DMS53 (cell line): Measurements from ENCODE around the gene CEP83.
"Not testable (repeated sequence)": the region's sequence is repeated elsewhere in the genome, so short reads cannot be mapped to it uniquely, and the experiment has no call there.

ENCODE experiments used
- DNase-seq: peaks from one replicate; lab custom pipeline; 2025; lab: John Stamatoyannopoulos, UW

CEP83 gene

DNA sequence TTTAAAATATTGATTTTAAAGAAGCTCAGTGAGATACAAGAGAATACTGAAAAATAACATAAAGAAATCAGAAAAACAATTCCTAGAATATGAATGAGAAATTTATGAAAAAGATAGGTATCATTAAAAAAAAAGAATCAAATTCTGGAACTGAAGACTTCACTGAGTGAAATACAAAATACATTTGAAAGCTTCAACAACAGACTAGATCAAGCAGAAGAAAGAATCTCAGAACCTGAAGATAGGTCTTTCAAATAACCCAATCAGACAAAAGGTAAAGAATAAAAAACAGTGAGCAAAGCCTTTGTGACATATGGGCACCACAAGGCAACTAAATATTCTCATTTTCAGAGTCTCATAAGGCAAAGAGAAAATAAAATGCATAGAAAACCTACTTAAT, 29.4 kb downstream of the CEP83 start:
- no peak for DNase-seq

DNA sequence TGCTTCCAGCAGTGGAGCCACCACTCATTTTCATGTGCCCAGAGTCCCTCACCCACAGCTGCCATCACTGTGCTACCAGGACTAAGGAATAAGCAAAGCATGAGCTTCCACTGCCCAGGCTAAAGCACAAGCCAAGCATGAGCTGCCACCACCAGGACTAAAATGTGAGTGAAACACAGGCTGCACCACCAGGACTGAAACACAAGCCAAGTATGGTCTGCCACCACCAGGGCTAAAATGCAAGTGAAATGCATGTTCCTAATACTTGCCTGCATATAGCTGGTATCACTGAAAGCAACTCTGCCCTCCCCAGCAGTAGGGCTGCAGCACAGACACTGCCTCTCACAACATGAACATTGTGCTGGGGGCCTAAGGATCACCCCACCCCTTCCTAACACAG, 30.0 kb downstream of the CEP83 start:
- DNase-seq = no peak

DNA sequence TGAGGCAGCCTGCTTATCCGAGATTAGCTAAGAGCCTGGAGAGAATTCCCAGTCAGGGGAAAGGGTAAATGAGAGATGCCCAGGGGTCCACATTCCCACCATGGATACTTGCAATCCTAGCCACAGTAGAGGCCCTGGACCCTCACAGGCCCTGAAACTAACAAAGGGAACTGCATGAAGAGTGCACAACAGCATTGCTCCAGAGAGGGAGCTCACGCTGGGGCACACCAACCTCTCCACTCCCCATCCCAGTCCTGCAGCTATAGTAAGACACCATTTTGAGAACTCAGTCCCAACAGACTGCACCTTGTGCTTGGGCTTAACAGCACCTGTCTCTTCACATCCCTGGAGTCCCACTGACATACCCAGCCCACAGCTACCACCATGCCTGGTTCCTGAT, 30.5 kb downstream of the CEP83 start:
- no peak for DNase-seq

DNA sequence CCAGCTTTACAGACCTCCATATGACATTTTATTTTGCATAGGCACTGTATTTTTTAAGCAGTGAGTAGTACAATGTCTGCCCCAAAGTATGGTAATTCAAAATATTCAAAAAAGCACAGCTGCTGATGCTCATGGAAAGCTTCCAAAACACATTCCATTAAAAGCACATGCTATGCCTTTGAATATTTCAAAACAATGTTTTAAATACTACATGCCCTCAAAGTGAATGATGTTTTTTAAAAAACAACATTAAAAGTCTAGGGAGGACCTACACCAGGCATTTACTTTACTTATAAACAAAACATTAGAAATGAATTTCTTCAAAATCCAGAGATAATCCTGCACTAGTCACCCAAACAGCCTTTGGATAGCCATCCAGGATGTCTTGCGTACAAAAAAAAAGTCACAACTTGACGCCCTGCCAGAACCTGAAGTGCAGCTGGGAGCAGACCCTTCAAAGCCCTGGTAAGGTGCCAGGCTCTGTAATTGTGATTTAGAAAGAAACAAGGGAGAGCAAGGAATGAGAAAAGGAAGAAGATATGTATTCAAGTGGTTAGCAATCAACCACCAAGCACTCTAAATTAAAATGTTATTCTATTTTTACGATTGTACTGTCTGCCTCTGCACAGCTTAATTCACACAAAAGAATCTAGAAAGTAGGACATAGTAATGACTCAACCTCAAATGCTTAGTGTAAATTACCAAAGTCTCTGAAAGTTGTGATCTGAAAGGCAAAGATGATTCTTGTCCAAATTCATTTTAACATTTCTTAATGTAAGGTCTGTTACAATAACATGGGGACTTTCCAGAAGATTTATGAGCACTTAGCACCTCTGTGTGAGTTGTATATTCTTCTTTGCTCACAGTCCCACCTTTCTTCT, 31.9 kb downstream of the CEP83 start:
- DNase-seq = peak; percentile 23

DNA sequence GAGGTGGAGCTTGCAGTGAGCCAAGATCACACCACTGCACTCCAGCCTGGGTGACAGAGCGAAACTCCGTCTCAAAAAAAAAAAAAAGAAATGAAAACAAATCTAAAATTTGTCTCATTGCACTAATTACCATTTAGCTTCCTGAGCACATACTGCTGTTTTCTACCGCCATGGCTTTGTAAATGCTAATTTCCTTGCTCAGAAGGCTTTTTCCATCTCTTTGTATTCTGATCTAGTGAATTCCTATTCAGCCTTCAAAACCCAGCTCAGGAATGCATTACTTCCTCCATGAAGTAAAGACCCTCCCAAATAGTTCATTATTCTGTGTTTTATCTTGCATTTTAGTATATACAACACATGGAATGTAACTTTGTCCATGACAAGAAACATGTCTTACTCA, 33.6 kb downstream of the CEP83 start:
- DNase-seq = no peak

DNA sequence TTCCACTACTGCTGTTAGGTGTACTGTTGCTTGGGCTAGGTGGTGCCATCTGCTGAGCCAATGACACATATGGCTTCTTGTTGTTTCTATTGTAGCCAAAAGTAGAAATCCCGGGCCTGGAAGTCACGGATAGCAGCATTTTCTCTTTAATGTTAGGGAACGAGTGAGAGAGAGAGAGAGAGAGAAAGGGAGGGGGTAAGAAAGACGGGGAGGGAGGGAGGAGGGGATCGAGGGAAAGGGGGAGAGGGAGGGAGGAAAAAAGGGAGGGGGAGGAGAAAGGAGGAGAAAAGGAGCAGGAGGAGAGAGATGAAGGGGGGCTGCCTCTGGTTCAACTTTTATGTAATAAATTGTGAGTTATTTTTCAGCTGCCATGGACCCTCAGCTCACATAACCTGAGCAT, 34.8 kb downstream of the CEP83 start:
- peak; percentile 17 for DNase-seq

DNA sequence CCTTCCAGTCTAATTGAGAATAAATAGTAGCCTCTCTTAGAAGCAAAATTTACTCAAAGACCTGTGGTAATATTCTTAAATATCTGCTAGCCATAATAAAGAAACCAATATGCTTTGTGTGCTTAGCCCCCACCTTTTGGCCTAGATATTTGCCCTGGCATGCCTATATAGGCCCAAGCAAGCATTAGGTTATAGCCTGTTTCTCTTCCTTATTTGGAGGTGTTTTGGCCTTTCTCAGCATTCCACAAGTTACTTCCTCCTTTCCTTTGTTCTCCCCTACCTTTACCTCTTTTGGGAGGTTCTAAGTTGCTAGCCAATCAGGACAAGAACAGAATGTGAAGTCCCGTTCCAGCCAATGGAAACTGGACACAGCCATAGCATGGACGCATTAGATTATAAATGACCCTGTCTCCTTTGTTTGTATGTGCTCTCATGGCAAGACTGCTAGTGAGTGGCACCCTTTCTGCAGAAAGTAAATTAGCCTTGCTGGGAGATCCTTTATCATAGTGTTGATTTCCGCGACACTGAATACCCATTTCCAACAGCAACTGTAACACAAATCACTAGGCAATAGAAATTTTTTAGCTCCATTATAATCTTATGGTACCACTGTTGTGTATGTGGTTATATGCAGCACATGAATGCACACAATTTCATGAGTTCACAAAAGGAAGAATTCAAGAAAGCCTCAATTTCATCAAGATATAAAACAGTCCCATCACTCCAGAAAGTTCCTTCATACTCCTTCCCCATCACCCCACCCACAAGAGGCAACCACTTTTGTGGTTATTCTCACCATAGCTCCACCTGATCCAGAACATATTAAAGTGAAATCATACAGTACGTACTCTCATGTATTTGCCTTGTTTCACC, 37.6 kb downstream of the CEP83 start:
- peak; percentile 37 for DNase-seq

DNA sequence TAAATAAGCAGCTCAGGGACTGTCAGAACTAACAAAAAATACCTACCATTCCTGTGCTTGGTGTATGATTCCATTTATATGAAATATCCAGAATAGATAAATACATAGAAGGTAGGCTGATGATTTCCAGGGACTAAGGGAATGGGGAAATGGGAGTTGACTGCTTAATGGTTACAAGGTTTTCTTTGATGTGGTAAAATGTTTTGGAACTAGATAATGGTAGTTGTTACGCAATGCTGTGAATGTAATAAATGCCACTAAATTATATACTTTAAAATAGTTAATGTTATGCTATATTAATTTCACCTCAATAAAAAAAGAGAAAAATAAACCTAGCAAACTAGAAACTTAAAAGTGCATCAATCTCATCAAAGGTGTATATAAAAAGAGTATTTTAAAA, 41.1 kb downstream of the CEP83 start:
- DNase-seq = no peak

DNA sequence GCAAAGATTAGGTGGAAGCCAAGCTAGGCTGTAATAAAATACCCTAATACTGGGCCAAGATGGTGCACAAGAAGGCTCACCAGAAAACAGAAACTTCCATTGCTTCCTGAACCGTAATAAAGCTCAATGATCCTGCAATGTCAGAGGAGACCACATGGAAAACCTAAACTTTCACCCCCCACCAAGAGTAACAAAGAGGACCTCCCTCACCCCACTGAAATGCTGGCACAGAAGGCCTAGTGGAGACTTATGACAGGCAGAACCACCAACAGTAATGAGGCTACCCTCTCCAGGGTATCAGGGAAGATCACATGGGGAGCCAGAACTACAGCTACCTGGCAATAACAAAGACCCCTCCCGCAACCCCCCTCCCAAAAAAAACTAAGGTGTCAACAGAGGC, 43.1 kb downstream of the CEP83 start:
- DNase-seq = no peak

DNA sequence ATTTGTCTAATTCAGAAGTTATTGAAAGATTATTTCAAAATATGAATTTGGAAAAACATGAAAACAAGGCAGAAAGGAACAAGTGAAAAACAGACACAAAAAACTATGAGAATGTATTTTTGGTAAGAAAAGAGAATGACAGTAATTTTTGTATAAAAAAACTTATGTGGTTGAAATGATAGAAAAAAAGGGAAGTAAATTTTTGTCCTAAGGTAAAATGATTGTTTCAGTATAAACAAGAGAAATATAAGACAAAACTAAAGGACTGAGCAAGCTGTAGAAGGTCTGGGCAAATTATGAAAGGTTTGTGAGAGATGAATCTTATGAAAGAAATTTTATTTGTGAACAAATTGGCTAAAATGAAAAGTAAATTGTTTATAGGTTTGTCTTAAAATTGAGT, 44.6 kb downstream of the CEP83 start:
- DNase-seq = no peak

DNA sequence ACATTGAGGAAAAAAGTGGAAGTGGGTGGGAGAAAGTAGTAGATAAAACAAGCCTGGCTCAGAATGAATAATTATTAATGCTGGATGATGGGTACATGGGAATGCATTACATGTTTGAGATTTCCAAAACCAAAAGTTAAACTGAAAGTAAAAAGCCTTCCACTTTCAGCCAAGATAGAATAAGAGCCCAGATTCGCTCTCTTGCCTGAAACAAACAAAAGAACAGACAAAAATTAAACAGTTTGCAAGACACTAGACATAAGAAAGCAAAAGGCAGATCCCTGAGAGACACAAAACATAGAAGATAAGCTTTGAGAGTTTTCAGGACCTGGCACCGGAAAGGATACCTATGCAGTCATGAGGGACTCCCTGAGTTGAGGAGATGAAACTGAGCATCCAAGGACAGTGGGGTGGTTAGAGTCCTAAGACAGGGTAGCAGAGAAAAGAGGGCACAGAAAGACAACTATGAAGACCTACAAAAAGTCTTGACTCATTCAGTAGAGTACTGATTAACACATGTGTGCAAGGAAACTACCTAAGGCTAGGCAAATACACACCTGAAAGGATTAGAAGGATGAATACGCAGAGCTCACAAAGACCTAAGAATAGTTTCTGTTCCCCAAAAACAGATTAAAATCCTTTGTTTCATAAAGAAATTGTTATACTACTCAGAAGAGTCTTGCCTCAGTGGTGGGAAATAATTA, 54.1 kb downstream of the CEP83 start:
- no peak for DNase-seq

DNA sequence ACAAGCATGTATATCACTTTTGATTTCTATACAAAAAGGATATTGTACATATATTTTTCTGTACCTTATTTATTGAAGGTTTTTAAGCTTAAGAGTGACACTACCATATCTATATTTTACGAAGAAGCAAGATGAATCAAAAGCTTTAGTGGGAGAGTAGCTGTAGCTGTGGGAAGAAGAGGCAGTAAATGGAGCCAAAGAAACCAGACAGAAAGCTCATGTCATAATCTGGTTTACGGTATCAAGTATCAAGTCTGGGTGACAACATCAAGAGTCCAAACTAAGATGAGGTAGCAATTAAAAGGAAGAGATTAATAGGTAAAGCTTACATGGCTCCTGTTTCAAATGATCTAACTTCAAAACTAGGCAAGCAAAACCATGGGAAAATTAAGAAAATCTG, 54.8 kb downstream of the CEP83 start:
- DNase-seq = no peak

DNA sequence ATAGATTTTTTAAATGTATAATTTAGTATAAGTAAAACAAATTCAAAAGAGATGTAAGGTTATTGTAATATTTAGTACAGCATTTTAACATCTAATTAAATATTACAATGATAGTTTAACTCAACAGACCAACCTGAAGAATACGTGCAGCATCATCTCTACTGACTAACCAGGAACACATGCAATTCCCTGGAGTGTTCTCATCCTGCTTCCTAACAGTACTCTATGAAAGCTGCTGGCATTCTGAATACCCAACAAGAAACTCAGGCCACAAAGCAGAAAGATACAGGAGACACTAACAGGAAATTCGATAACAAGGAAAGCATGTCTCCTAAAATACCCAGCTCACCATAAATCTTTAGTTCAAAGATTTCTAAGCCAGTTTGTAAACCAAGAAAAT, 58.3 kb downstream of the CEP83 start:
- DNase-seq = no peak

DNA sequence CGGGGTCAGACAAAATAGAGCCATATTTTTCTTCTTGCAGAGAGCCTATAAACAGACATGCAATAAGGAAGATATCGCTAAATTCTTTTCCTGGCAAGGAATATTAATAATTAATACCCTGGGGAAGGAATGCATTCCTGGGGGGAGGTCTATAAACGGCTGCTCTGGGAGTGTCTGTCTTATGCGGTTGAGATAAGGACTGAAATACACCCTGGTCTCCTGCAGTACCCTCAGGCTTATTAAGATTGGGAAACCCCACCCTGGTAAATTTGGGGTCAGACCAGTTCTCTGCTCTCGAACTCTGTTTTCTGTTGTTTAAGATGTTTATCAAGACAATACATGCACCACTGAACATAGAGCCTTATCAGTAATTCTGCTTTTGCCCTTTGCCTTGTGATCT, 61.0 kb downstream of the CEP83 start:
- DNase-seq = not testable (repeated sequence)

DNA sequence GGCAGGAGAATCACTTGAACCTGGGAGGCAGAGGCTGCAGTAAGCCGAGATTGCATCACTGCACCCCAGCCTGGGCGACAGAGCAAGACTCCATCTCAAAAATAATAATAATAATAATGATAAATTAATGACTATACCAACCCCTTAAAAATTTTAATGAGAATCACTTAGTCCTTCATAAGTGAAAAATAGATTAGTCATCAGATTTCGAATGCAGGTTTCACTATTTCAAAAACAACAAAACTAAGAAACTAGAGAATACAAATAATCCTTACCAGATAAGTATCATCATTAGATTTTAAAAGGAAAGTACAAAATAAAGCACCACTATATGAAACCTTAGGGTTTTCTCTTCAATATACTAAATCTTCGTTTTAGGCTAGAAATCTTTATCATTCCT, 62.3 kb downstream of the CEP83 start:
- DNase-seq = no peak

DNA sequence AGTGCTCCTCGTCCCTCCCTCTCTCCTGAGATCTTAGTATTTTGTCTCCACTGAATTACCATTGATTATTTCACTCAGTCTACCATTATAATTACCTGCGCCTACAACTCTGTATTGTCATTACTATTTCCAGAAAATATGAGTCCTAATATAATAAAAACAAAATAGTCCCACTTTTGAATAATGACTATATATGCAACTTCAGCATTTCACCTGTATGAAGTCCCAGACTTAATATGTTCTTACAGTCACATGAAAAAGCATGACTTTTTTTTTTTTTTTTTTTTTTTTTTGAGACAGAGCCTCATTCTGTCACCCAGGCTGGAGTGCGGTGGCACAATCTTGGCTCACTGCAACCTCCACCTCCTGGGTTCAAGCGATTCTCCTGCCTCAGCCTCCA, 63.7 kb downstream of the CEP83 start:
- DNase-seq = not testable (repeated sequence)

DNA sequence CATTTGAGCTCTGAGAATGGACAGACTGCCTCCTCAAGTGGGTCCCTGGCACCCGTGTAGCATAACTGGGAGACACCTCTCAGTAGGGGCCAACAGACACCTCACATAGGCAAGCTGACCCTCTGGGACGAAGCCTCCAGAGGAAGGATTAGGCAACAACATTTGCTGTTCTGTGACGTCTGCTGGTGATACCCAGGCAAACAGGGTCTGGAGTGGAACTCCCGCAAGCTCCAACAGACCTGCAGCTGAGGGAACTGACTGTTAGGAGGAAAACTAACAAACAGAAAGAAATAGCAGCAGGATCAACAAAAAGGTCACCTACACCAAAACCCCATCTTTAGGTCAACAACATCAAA, 69.6 kb downstream of the CEP83 start:
- DNase-seq = no peak

DNA sequence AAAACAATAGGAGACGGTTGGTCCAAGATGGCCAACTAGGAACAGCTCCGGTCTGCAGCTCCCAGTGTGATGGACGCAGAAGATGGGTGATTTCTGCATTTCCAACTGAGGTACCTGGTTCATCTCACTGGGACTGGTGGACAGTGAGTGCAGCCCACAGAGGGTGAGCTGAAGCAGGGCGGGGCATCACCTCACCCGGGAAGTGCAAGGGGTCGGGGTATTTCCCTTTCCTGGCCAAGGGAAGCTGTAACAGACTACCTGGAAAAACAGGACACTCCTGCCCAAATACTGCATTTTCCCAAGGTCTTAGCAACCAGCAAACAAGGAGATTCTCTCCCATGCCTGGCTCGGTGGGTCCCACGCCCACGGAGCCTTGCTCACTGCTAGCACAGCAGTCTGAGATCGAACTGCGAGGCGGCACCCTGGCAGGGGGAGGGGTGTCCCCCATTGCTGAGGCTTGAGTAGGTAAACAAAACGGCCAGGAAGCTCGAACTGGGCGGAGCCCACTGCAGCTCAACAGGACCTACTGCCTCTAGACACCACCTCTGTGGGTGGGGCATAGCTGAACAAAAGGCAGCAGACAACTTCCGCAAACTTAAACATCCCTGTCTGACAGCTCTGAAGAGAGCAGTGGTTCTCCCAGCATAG, 70.1 kb downstream of the CEP83 start:
- DNase-seq = not testable (repeated sequence)

DNA sequence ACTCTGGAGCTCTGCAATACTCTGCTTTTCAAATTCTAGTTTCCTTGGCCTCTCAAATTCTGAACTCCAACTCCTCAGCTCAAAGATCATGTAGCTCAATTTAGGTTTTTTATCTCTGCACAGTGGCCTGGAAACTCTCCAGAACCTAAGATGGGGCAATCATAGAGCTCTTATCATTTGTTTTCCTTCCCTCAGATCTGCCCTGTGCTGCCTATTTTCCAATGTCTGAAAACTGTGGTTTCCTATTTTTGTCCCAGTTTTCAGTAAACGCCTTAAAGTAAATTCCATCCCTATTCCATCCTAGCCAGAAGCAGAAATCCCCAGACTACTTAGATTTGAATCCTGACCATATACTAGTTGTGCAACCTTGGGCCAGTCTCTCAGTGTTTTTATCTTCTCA, 73.2 kb downstream of the CEP83 start:
- no peak for DNase-seq

DNA sequence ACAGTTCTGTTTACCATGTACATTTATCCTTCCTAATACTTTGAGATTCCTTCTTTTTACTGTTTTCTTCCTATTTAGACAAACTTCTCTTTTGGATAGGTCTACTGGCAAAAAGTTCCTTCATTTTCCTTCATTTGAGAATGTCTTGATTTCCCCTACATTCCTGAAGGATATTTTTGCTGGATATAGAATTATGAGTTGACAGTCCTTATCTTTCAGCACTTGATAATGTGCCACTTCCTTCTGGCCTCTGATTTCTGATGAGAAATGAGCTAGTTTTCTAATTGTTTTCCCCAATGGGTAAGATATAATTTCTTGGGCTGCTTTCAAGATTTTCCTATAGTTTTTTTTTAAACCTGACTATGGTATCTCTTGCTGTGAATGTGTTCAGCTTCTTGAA, 75.6 kb downstream of the CEP83 start:
- peak; percentile 5 for DNase-seq

DNA sequence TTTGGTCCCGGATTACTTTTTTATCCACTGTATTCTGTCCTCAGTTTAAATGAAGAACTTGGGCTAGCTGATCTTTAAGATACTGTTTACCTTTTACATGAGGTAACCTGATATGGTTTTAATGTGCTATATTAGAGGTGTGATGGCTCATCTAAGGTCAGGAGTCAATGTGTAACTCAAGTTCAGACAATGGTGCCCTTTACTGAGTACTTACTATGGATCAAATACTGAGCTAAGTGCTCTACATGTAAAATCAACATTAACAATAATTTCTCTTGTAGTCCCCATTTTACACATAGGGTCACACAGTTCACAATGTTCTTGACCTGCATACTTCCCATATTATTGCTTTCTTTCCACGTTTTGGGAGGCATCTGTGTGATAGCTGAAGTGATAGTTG, 79.2 kb downstream of the CEP83 start:
- DNase-seq = peak; percentile 88

DNA sequence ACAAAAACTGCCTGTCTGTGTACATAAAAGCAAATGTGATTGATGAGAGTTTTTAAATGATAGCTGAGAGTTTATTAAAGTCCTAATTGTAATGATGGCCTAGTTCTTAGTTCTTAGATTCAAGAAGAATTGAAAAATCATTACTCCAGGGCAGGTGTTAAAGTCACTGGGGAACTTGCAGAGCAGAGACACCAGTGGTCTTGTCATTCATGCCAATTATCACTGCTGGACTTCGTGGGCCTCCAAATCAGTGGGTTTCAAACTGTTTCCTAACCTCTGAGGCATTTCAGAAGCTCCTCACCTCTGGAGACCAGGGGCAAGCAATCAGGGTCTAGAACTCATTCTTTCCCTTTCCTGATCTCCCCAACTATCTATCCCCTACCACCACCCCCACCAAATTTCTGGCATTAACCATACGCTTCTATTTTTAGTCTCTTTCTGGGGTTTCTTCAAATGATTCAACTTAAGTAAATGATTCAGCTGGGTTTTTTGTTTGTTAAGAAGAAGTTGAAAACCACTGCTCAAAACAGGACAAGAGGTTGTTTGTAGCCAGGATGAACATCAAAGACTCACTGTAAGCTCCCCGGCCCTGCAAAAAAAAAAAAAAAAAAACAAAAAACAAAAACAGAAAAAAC, 80.1 kb downstream of the CEP83 start:
- peak; percentile 27 for DNase-seq
